Measurements from ENCODE around the gene IGSF9.

The IGSF9 gene

GRCh38 chr1:159884296-159884695, 61.1 kb downstream of the IGSF9 start:
- Mint-ChIP-seq H3K9me3 (no peaks in the 10 kb centered on the region), H3K27me3 (no peaks in the 10 kb centered on the region), H3K4me1 (peaks cover 2 to 12% of the 10 kb centered on the region in 2 donors), H3K4me3 (no peak overlapping the region), H3K27ac (no peak overlapping the region), H3K36me3 (peaks cover 4 to 9% of the 10 kb centered on the region in 2 donors)
- ATAC-seq (replicated peaks) (no peak), DNase-seq (no peak)

- Mint-ChIP-seq H3K9me3 (no peaks in the 10 kb centered on the region), H3K36me3 (peaks cover 6 to 13% of the 10 kb centered on the region in 2 donors), H3K4me1 (peaks cover 0 to 7% of the 10 kb centered on the region in 2 donors), H3K27me3 (peaks cover 0 to 3% of the 10 kb centered on the region in 2 donors), H3K27ac (no peak overlapping the region), H3K4me3 (no peak overlapping the region)
- ATAC-seq (replicated peaks) (no peak), DNase-seq (no peak)
Observed at GRCh38 chr1:159883134-159883533, 62.3 kb downstream of the IGSF9 start.

- ATAC-seq (replicated peaks), result no peak
- no peak for DNase-seq
- Mint-ChIP-seq H3K4me1 (peaks cover 0 to 7% of the 10 kb centered on the region in 2 donors), H3K36me3 (peaks cover 6 to 13% of the 10 kb centered on the region in 2 donors), H3K4me3 (no peak overlapping the region), H3K27ac (no peak overlapping the region), H3K9me3 (no peaks in the 10 kb centered on the region), H3K27me3 (peaks cover 0 to 3% of the 10 kb centered on the region in 2 donors)
Observed at GRCh38 chr1:159882527-159882862, 62.9 kb downstream of the IGSF9 start.

- H3K9me3 Mint-ChIP-seq, result no peaks in the 10 kb centered on the region
- peaks cover 6 to 13% of the 10 kb centered on the region in 2 donors for H3K36me3 Mint-ChIP-seq
- H3K4me3 Mint-ChIP-seq, result no peak overlapping the region
- ATAC-seq (replicated peaks) (no peak), DNase-seq (no peak)
- H3K4me1 Mint-ChIP-seq, result peaks cover 0 to 1% of the 10 kb centered on the region in 2 donors
- peaks cover 0 to 3% of the 10 kb centered on the region in 2 donors for H3K27me3 Mint-ChIP-seq
- no peak overlapping the region for H3K27ac Mint-ChIP-seq
Observed at GRCh38 chr1:159881622-159882526, 63.5 kb downstream of the IGSF9 start.

- no peak overlapping the region for H3K4me3 Mint-ChIP-seq
- no peak overlapping the region for H3K27ac Mint-ChIP-seq
- peaks cover 0 to 3% of the 10 kb centered on the region in 2 donors for H3K27me3 Mint-ChIP-seq
- DNase-seq (no peak), ATAC-seq (replicated peaks) (no peak)
- H3K36me3 Mint-ChIP-seq, result peaks cover 13 to 17% of the 10 kb centered on the region in 2 donors
- H3K9me3 Mint-ChIP-seq, result no peaks in the 10 kb centered on the region
- no peaks in the 10 kb centered on the region for H3K4me1 Mint-ChIP-seq
Observed at GRCh38 chr1:159880430-159880829, 65.0 kb downstream of the IGSF9 start.

- Mint-ChIP-seq H3K9me3 (no peaks in the 10 kb centered on the region), H3K27ac (no peak overlapping the region), H3K36me3 (peaks cover 13 to 17% of the 10 kb centered on the region in 2 donors), H3K4me3 (no peak overlapping the region), H3K4me1 (no peaks in the 10 kb centered on the region), H3K27me3 (peaks cover 0 to 3% of the 10 kb centered on the region in 2 donors)
- DNase-seq (no peak), ATAC-seq (replicated peaks) (no peak)
Observed at GRCh38 chr1:159879977-159880376, 65.4 kb downstream of the IGSF9 start.

GRCh38 chr1:159879136-159879535, 66.3 kb downstream of the IGSF9 start:
- Mint-ChIP-seq H3K9me3 (no peaks in the 10 kb centered on the region), H3K4me3 (no peak overlapping the region), H3K27ac (no peak overlapping the region), H3K36me3 (peaks cover 9 to 12% of the 10 kb centered on the region in 2 donors), H3K27me3 (peaks cover 0 to 3% of the 10 kb centered on the region in 2 donors), H3K4me1 (no peaks in the 10 kb centered on the region)
- DNase-seq, result no peak
- no peak for ATAC-seq (replicated peaks)

- Mint-ChIP-seq H3K27me3 (peaks cover 0 to 7% of the 10 kb centered on the region in 2 donors), H3K36me3 (peaks cover 9 to 15% of the 10 kb centered on the region in 2 donors), H3K4me1 (no peaks in the 10 kb centered on the region), H3K27ac (no peak overlapping the region), H3K4me3 (no peak overlapping the region), H3K9me3 (no peaks in the 10 kb centered on the region)
- no peak for DNase-seq
- no peak for ATAC-seq (replicated peaks)
Observed at GRCh38 chr1:159877695-159878444, 67.5 kb downstream of the IGSF9 start.

Measured in stimulated activated naive B cell treated with anti-CD40 and anti-IgM and Interleukin-4, amounts not matched to agents 10 μg/mL and 1 μg/mL and 100 μg/mL, for 72 hours (primary cell).